A549 (cell line): ENCODE results near the gene C19orf12. TPM values are rescaled to one million over a fixed set of nuclear protein-coding genes. Genes with fewer than 3 reads are reported as not detected.
"Not testable (repeated sequence)": the region's sequence is repeated elsewhere in the genome, so short reads cannot be mapped to it uniquely, and the experiment has no call there.

ENCODE experiments used
- ATAC-seq, 2 experiments: fragments of 200-7000 bp in 1 of 2; fragments of >200 bp in 1 of 2; cut with Nextera tagmentation in 1 of 2; cut with Tn5 transposase in 1 of 2; 3 replicates each; pipeline versions ENCODE4 v1.8.0 to v1.9.1; 2018 to 2020; ENCODE audit warnings: mild to moderate bottlenecking in 1 of 2, moderate library complexity in 1 of 2
- CTCF ChIA-PET: fragments of 300-600 bp; sonication (Branson Sonifier 250); formaldehyde crosslinking; extraction: SDS; loops from one replicate; lab custom pipeline; 2021; ENCODE audit warnings: antibody characterized with exemption, inconsistent platforms; lab: Yijun Ruan, JAX
- POLR2A ChIA-PET: fragments of 350-600 bp; formaldehyde crosslinking; extraction: SDS; loops from one replicate; lab custom pipeline; 2021; ENCODE audit warnings: antibody characterized with exemption, inconsistent platforms; lab: Yijun Ruan, JAX
- DNase-seq, 2 experiments: peaks; one replicate each; pipeline versions ENCODE4 v3.0.0 to v3.0.0-alpha.2; 2011 to 2016; ENCODE audit warnings: low read depth in 1 of 2, low spot score in 1 of 2
- FAIRE-seq: peaks from 2 replicates; lab custom pipeline; 2011; peaks lifted over from hg19 to GRCh38; lab: Jason Lieb, UNC
- H3K27ac ChIP-seq, 2 experiments: fragments of >200 bp; sonication (Bioruptor Twin); formaldehyde crosslinking; 3 replicates each; pipeline ENCODE4 v1.5.1; 2016 to 2017
- H3K4me1 ChIP-seq: fragments of >200 bp; sonication (Bioruptor Twin); formaldehyde crosslinking; 3 replicates; pipeline ENCODE4 v1.6.1; 2016
- H3K4me2 ChIP-seq: fragments of >200 bp; sonication (Bioruptor Twin); formaldehyde crosslinking; 3 replicates; pipeline ENCODE4 v1.6.1; 2016
- H3K4me3 ChIP-seq: fragments of >200 bp; sonication (Bioruptor Twin); formaldehyde crosslinking; 3 replicates; pipeline ENCODE4 v1.5.1; 2016
- H3K9me3 ChIP-seq: fragments of >200 bp; sonication (Bioruptor Twin); formaldehyde crosslinking; 3 replicates; pipeline ENCODE4 v1.6.1; 2016
- BHLHE40 ChIP-seq: IDR thresholded peaks from 2 replicates; pipeline ENCODE4 v1.6.1; 2012; ENCODE audit warnings: low read depth, low read length, inconsistent platforms
- CBX2 ChIP-seq: fragments of 200-600 bp; sonication (generic); IDR thresholded peaks from 2 replicates; pipeline ENCODE4 v1.6.1; 2016; ENCODE audit warnings: low read depth, mild to moderate bottlenecking, borderline replicate concordance
- FOSB ChIP-seq: fragments of 250-450 bp; sonication (Bioruptor Pico); IDR thresholded peaks from 2 replicates; pipeline ENCODE4 v1.5.0; 2020; ENCODE audit warnings: mild to moderate bottlenecking, moderate library complexity
- FOXS1 ChIP-seq: fragments of 250-450 bp; sonication (Bioruptor Pico); IDR thresholded peaks from 2 replicates; pipeline ENCODE4 v1.5.0; 2020; ENCODE audit warnings: mild to moderate bottlenecking, moderate library complexity
- GATA3 ChIP-seq: IDR thresholded peaks from 2 replicates; pipeline ENCODE4 v1.6.1; 2012; ENCODE audit warnings: borderline replicate concordance
- HOXB5 ChIP-seq: fragments of 250-450 bp; sonication (Bioruptor Pico); IDR thresholded peaks from 2 replicates; pipeline ENCODE4 v1.5.0; 2020; ENCODE audit warnings: mild to moderate bottlenecking, moderate library complexity
- JUN ChIP-seq, 2 experiments: fragments of >200 bp; sonication (Bioruptor Twin); formaldehyde crosslinking; IDR thresholded peaks; 2 replicates in 1 of 2; 3 replicates in 1 of 2; pipeline ENCODE4 v1.6.1; 2016 to 2017
- JUNB ChIP-seq: fragments of >200 bp; sonication (Bioruptor Twin); formaldehyde crosslinking; IDR thresholded peaks from 2 replicates; pipeline ENCODE4 v1.6.1; 2016
- MAFK ChIP-seq: fragments of 450-650 bp; IDR thresholded peaks from 2 replicates; pipeline ENCODE4 v1.6.1; 2014; ENCODE audit not compliant: partially characterized antibody
- MAZ ChIP-seq: fragments of 150-350 bp; IDR thresholded peaks from 2 replicates; pipeline ENCODE4 v1.6.1; 2014; ENCODE audit warnings: antibody characterized with exemption, low read depth, low read length, borderline replicate concordance
- MYC ChIP-seq: IDR thresholded peaks from 2 replicates; pipeline ENCODE4 v1.6.1; 2012; ENCODE audit warnings: mild to moderate bottlenecking, inconsistent platforms, low read length, improper control_type of control experiment, borderline replicate concordance
- NFE2L2 ChIP-seq: fragments of 150-350 bp; conservative IDR thresholded peaks from 2 replicates; pipeline ENCODE4 v1.6.1; 2014; ENCODE audit warnings: low read length
- NPAS2 ChIP-seq: fragments of 250-450 bp; sonication (Bioruptor Pico); IDR thresholded peaks from 2 replicates; pipeline ENCODE4 v1.8.0; 2022; ENCODE audit warnings: mild to moderate bottlenecking, moderate library complexity, borderline replicate concordance
- PHF8 ChIP-seq: fragments of 200-600 bp; sonication (generic); IDR thresholded peaks from 2 replicates; pipeline ENCODE4 v1.6.1; 2016; ENCODE audit warnings: low read depth, mild to moderate bottlenecking, antibody characterized with exemption, moderate library complexity, borderline replicate concordance
- POLR2A ChIP-seq: IDR thresholded peaks from 2 replicates; pipeline ENCODE4 v1.6.1; 2012; ENCODE audit warnings: mild to moderate bottlenecking, low read length
- POLR2AphosphoS2 ChIP-seq: conservative IDR thresholded peaks from 2 replicates; pipeline ENCODE4 v1.6.1; 2012; ENCODE audit warnings: low read length, improper control_type of control experiment, inconsistent platforms
- RARB ChIP-seq: fragments of 250-450 bp; sonication (Bioruptor Pico); IDR thresholded peaks from 2 replicates; pipeline ENCODE4 v1.8.0; 2021; ENCODE audit warnings: mild to moderate bottlenecking, moderate library complexity
- TP53 ChIP-seq: fragments of 250-450 bp; sonication (Bioruptor Pico); IDR thresholded peaks from 2 replicates; pipeline ENCODE4 v1.5.0; 2021; ENCODE audit warnings: mild to moderate bottlenecking, moderate library complexity
- ZFP36 ChIP-seq: fragments of 450-650 bp; IDR thresholded peaks from 2 replicates; pipeline ENCODE4 v1.6.1; 2014; ENCODE audit warnings: borderline replicate concordance; ENCODE audit not compliant: partially characterized antibody
- ZNF302 ChIP-seq: fragments of 250-450 bp; sonication (Bioruptor Pico); IDR thresholded peaks from 2 replicates; pipeline ENCODE4 v1.9.0; 2021; ENCODE audit warnings: inconsistent platforms, mild to moderate bottlenecking, moderate library complexity
- ZSCAN20 ChIP-seq: fragments of 250-450 bp; sonication (Bioruptor Pico); IDR thresholded peaks from 2 replicates; pipeline ENCODE4 v1.8.0; 2022; ENCODE audit warnings: mild to moderate bottlenecking, moderate library complexity
- WGBS: methylation state at CpG from one replicate; pipeline ENCODE4 v1.1.6; 2017; ENCODE audit errors: missing lambda C conversion rate; 5-methylcytosine and 5-hydroxymethylcytosine counted together
- polyA plus RNA-seq, 4 experiments: library from polyadenylated mRNA; depleted of rRNA in 3 of 4; stranded (reverse); fragments of >200 nt; fragmentation: RNase III in 1 of 4; extraction: RNeasy Plus Mini Kit Qiagen cat#74134 plus additional on column Dnase treatment in 1 of 4; gene quantifications; 2 replicates in 3 of 4; 3 replicates in 1 of 4; pipeline ENCODE4 v1.2.3, GENCODE V29; 2011 to 2017
- TF ChIP-seq, protein P1 (sequence below): fragments of 250-450 bp; sonication (Bioruptor Pico); IDR thresholded peaks from 2 replicates; pipeline ENCODE4 v1.5.0; 2021; ENCODE audit warnings: mild to moderate bottlenecking, moderate library complexity, borderline replicate concordance
- TF ChIP-seq, protein P2 (sequence below): fragments of >200 bp; sonication (Bioruptor Twin); formaldehyde crosslinking; IDR thresholded peaks from 2 replicates; pipeline ENCODE4 v1.6.1; 2016
- TF ChIP-seq, protein P3 (sequence below): fragments of 150-350 bp; IDR thresholded peaks from 2 replicates; pipeline ENCODE4 v1.6.1; 2014; ENCODE audit warnings: low read depth, mild to moderate bottlenecking, low read length
- TF ChIP-seq, protein P4 (sequence below): IDR thresholded peaks from 2 replicates; pipeline ENCODE4 v1.6.1; 2012; ENCODE audit warnings: low read depth, borderline replicate concordance

C19orf12 gene
- polyA plus RNA-seq, 2 of the 4 experiments (the other 2 are of a cell fraction): 34.3 to 35.2 TPM

DNA sequence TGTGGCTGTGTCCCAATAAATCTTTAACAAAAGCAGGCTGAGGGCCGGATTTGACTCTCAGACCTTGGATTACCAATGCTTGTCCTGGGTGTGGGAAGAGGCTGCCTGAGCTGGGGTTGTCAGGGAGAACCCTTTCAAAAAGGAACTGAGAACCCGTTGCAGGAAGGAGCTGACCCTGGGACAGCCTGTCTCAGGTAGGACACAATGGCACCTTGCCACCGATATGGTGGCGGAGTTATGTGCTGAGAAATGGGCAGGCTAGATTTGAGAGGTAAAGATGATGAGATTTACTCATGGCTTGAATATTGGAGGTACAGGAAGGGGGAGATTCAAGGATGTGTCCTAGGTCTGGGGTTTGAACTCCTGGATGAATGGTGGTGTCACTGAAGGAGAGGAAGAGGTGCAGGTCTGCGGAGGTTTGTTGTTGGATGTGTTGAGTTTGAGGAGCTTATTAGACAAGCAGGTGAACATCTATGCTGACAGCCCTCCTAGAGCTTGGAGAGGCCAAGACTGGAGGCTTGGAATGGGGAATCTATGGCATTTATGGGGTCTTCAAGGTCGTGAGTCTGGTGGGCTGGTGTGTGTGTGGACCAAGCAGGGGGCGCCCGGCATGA lies 42.6 kb downstream of the C19orf12 start:
- FAIRE-seq (peak; percentile 39), DNase-seq (no peak), ATAC-seq (no peak)
- Histone ChIP-seq H3K9me3 (no peaks in the 10 kb centered on the region), H3K4me2 (no peak overlapping the region), H3K4me1 (peaks cover 6% of the 10 kb centered on the region; the same call in 1 of the 3 replicates), H3K4me3 (no peak overlapping the region), H3K27ac (no peak overlapping the region)
- WGBS: 83% methylated on average over 8 of the region's 8 CpGs
- ChIA-PET POLR2A (interaction anchor here (1.1 kb wide), 1 partner anchor 44 kb away, joined by 4 read pairs; no protein-coding TSS in a partner anchor), CTCF (interaction anchor here (0.8 to 9.4 kb wide), 9 partner anchors 9 to 185 kb away, joined by 3 to 78 read pairs (median 6); no protein-coding TSS in a partner anchor)
- TF ChIP-seq TP53 (CRISPR knock-in tag) (no peak), ZFP36 (no peak), CBX2 (no peak), POLR2A (no peak), JUN (IDR thresholded peaks at IDR 0.05) (no peak), FOSB (CRISPR knock-in tag) (no peak), PHF8 (no peak)
- TF ChIP-seq, protein P1, sequence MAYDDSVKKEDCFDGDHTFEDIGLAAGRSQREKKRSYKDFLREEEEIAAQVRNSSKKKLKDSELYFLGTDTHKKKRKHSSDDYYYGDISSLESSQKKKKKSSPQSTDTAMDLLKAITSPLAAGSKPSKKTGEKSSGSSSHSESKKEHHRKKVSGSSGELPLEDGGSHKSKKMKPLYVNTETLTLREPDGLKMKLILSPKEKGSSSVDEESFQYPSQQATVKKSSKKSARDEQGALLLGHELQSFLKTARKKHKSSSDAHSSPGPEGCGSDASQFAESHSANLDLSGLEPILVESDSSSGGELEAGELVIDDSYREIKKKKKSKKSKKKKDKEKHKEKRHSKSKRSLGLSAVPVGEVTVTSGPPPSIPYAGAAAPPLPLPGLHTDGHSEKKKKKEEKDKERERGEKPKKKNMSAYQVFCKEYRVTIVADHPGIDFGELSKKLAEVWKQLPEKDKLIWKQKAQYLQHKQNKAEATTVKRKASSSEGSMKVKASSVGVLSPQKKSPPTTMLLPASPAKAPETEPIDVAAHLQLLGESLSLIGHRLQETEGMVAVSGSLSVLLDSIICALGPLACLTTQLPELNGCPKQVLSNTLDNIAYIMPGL (CRISPR knock-in tag): no peak
- TF ChIP-seq, protein P2, sequence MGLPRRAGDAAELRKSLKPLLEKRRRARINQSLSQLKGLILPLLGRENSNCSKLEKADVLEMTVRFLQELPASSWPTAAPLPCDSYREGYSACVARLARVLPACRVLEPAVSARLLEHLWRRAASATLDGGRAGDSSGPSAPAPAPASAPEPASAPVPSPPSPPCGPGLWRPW: no peak

DNA sequence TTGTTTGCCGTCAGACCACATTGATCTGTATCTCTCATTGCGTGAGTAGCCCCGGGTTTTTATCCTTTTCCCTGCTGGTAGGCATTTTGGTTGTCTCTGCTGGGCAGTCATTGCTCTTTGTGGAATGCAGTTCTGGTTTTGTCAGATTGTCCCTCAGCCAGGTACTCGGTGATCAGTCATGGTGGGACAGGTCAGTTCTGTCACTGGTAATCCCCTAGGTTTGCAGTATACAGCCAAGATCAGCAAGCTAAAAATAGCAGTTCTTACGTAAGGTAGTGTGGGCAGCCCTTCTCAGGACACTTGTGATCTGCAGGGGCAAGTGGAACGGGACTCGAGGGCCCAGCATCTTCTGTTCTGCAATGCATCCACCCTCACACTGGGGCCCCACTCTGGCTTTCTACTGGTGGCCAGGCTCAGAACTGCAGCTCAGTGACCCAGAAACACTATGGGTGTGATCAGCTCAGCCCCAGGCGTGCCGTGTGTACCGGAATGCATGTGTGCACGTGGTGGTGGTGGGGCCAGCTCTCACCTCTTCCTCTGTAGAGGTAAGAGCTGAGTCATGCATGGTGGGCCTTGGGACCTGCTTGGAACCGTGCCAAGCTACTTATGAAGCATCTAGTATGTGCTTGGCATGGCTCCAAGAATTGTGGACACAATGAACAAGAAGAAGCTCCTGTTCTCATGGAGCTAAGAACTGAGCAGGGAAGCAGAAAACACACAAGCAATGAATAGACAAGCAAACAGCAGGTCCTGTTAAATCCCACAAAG lies 43.5 kb downstream of the C19orf12 start:
- DNase-seq (peak in 1 of 2 experiments; percentile 56), FAIRE-seq (peak; percentile 91), ATAC-seq (peak in 1 of 2 experiments; percentile 49; a peak in 3 of 6 replicates)
- ChIA-PET POLR2A (interaction anchor here (1.1 kb wide), 1 partner anchor 45 kb away, joined by 4 read pairs; no protein-coding TSS in a partner anchor), CTCF (interaction anchor here (0.9 to 9.4 kb wide), 9 partner anchors 8 to 89 kb away, joined by 3 to 78 read pairs (median 5); no protein-coding TSS in a partner anchor)
- H3K4me1 ChIP-seq: peaks cover 6% of the 10 kb centered on the region; the same call in 1 of the 3 replicates
- TF ChIP-seq HOXB5 (no peak), MAFK (peak; percentile 37), POLR2AphosphoS2 (no peak), JUN (IDR thresholded peaks at IDR 0.05) (no peak), MAZ (no peak), ZSCAN20 (CRISPR knock-in tag) (no peak), RARB (CRISPR knock-in tag) (no peak)
- no peak overlapping the region for H3K4me3 ChIP-seq
- no peak overlapping the region for H3K27ac ChIP-seq
- no peak overlapping the region for H3K4me2 ChIP-seq
- no peaks in the 10 kb centered on the region for H3K9me3 ChIP-seq
- WGBS: 83% methylated on average over 12 of the region's 12 CpGs

DNA sequence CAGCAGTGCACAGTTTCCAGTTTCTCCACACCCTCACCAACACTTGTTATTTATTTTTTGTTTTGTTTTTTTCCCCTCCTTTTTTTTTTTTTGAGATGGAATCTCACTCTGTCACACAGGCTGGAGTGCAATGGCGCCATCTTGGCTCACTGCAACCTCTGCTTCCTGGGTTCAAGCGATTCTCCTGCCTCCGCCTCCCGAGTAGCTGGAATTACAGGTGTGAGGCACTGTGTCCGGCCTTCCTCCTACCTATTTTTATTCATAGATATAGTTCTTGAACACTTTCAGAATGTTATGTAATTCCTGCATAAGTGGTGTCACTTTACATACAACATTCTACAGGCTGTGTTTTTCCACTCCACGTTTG lies 44.1 kb downstream of the C19orf12 start:
- POLR2A ChIA-PET, H3K27ac ChIP-seq: not testable (repeated sequence)
- CTCF ChIA-PET: interaction anchor here (0.9 to 9.4 kb wide), 7 partner anchors 11 to 89 kb away, joined by 3 to 78 read pairs (median 9); no protein-coding TSS in a partner anchor

DNA sequence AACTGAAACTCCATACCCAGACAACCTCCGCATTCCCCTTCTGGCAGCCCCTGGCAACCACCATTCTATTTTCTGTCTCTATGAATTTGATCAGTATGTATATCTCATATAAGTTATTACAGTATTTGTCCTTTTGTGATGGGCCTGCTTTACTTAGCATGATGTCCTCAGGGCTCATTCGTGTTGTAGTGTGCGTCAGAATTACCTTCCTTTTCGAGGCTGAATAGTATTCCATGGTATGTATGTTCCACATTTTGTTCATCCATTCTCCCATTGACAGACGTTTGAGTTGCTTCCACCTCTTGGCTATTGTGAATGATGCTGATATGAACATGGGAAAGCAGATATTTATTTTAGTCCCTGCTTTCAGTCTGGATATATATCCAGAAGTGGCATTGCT lies 44.8 kb downstream of the C19orf12 start:
- FAIRE-seq (peak; percentile 79), DNase-seq (no peak), ATAC-seq (no peak)
- Histone ChIP-seq H3K9me3 (no peaks in the 10 kb centered on the region), H3K4me3 (no peak overlapping the region), H3K4me2 (no peak overlapping the region), H3K4me1 (peaks cover 13% of the 10 kb centered on the region), H3K27ac (no peak overlapping the region)
- TF ChIP-seq CBX2 (no peak), GATA3 (no peak), NFE2L2 (no peak), ZNF302 (no peak), FOXS1 (no peak), HOXB5 (no peak), NPAS2 (CRISPR knock-in tag) (no peak), POLR2A (no peak), MYC (no peak), BHLHE40 (no peak), JUNB (no peak)
- TF ChIP-seq, protein P3, sequence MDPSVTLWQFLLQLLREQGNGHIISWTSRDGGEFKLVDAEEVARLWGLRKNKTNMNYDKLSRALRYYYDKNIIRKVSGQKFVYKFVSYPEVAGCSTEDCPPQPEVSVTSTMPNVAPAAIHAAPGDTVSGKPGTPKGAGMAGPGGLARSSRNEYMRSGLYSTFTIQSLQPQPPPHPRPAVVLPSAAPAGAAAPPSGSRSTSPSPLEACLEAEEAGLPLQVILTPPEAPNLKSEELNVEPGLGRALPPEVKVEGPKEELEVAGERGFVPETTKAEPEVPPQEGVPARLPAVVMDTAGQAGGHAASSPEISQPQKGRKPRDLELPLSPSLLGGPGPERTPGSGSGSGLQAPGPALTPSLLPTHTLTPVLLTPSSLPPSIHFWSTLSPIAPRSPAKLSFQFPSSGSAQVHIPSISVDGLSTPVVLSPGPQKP: no peak
- TF ChIP-seq, protein P4, sequence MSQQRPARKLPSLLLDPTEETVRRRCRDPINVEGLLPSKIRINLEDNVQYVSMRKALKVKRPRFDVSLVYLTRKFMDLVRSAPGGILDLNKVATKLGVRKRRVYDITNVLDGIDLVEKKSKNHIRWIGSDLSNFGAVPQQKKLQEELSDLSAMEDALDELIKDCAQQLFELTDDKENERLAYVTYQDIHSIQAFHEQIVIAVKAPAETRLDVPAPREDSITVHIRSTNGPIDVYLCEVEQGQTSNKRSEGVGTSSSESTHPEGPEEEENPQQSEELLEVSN: no peak
- ChIA-PET CTCF (no interaction called here), POLR2A (no interaction called here)
- 86% methylated on average over 5 of the region's 5 CpGs for WGBS

More for the DNA sequence above, 44.1 kb downstream of the C19orf12 start:
- not testable (repeated sequence) for DNase-seq, ATAC-seq, FAIRE-seq, H3K4me2 ChIP-seq, H3K4me1 ChIP-seq, H3K4me3 ChIP-seq, H3K9me3 ChIP-seq
- WGBS: 93% methylated on average over 6 of the region's 6 CpGs
